ENCODE results near the gene EDEM3. TPM values are rescaled to one million over a fixed set of nuclear protein-coding genes. Genes with fewer than 3 reads are reported as not detected.

EDEM3 gene
- total RNA-seq, 4 donors from 2014 or later: 28.1 to 57.0 (median 42.7) TPM

DNA sequence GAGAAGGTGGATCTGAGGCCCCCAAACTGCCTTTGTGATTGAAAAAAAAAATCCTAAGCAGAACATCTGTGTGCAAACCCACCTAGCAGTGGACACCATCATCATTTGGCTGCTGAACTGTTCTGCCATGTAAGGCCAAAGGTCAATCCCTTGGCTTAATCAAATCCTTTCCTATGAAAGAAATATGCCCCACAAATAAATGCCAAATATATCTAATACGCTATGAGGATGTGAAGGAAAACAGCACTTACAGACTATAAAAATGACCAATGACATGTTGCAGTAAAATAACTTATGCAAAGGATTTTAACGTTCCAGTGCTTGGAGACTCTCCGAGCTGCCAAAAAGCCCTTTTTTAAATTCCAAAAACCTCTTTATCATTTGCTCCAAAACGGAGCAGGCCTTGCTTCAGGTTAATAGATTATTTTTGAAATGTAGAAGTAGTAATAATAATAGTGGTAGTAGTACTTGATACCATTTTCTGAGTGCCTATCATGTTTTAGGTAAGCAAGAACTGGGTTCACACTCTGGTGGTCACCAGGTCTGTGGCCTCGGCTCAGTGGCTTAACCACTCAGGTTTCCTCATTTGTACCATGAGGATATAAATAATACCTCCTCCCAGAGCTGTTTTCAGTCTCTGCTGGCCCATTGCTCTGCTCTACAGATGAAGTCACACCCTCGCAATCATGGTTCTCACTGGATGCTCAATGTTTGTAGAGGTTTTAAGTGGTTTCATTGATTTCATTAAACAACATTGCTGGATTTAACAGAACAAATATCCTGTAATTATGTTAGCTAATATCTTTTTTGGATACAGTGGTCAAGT, 47.9 kb upstream of the EDEM3 start:
- Histone ChIP-seq H3K27ac (peak overlapping the region in 1 of 4 donors; percentile 26), H3K4me1 (peaks cover 0 to 19% (median 3%) of the 10 kb centered on the region in 4 donors), H3K4me3 (no peak overlapping the region), H3K27me3 (no peaks in the 10 kb centered on the region), H3K9me3 (no peaks in the 10 kb centered on the region), H3K36me3 (peaks cover 0 to 2% (median 0%) of the 10 kb centered on the region in 4 donors)
- in situ Hi-C loops (cut with MboI; ENCODE audit: low pct_ligation_motif_present in 1 of 4, low pct_unique_long_range_greater_than_20kb in 1 of 4, low sequenced_read_pairs in 3 of 4) (loop anchor here (5.0 to 25.0 kb wide), 3 partner anchors 180 to 885 kb away; partner anchors contain the start of genes SWT1 (in 3 of the 4) and TRMT1L (in 3 of the 4)), intact Hi-C loops (cut with DNase I; ENCODE audit: low total_unique reads) (loop anchor here (10.0 kb wide), 1 partner anchor 372 kb away; no protein-coding TSS in a partner anchor)
- no peak for DNase-seq
- 78 to 92% methylated on average over 4 to 6 of the region's 6 CpGs for WGBS, 2 donors (ENCODE audit: low coverage in 1 of 2)
- TF ChIP-seq EP300 (IDR thresholded peaks at IDR 0.05; ENCODE audit: low read depth): no peak
- TF ChIP-seq, protein P1, sequence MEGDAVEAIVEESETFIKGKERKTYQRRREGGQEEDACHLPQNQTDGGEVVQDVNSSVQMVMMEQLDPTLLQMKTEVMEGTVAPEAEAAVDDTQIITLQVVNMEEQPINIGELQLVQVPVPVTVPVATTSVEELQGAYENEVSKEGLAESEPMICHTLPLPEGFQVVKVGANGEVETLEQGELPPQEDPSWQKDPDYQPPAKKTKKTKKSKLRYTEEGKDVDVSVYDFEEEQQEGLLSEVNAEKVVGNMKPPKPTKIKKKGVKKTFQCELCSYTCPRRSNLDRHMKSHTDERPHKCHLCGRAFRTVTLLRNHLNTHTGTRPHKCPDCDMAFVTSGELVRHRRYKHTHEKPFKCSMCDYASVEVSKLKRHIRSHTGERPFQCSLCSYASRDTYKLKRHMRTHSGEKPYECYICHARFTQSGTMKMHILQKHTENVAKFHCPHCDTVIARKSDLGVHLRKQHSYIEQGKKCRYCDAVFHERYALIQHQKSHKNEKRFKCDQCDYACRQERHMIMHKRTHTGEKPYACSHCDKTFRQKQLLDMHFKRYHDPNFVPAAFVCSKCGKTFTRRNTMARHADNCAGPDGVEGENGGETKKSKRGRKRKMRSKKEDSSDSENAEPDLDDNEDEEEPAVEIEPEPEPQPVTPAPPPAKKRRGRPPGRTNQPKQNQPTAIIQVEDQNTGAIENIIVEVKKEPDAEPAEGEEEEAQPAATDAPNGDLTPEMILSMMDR (IDR thresholded peaks at IDR 0.05): no peak
- TF ChIP-seq POLR2AphosphoS5 (IDR thresholded peaks at IDR 0.05): no peak
- TF ChIP-seq POLR2A (IDR thresholded peaks at IDR 0.05): no peak

DNA sequence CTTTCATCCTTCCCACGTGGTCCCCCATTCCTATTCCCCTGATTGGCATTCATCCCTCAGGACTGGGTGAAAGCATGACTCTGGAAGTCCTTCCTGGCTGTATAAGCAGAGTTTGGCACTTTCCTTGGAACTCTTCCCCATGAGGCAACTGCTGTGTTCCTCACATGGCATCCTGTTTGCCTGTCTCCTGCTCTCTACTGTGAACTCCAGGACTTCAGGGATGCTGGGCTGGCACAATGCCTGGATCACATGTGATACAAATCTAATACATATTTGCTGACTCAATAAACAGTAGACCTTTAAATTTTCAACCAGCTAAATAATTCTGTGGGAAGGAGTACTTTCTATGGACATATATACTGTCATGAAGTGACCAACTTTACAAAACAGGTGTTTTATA, 46.8 kb upstream of the EDEM3 start:
- in situ Hi-C loops (cut with MboI; ENCODE audit: low pct_ligation_motif_present in 1 of 4, low pct_unique_long_range_greater_than_20kb in 1 of 4, low sequenced_read_pairs in 3 of 4): loop anchor here (5.0 to 25.0 kb wide), 3 partner anchors 181 to 886 kb away; partner anchors contain the start of genes SWT1 (in 3 of the 4) and TRMT1L (in 3 of the 4)
- 57 to 80% methylated on average over 1 of the region's 1 CpG for WGBS, 2 donors (ENCODE audit: low coverage in 1 of 2)

DNA sequence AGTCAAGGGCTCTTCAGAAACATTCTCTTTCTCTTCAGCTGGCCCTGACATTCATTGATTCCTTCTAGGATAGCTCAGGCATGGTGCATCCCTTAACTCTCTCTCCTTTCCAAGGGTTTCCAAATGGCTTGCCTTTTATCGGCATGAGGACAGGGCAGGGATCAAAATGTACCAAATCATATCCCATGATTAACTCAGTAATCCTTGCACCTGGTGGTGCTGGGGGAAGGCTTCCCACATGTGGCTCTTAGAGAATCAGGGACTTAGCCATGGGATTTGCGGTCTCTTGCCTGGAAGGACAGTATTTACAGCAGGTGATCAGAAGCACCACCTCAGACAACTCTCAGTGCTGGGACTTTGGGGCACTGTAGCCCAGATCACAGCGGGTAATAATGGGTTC, 46.2 kb upstream of the EDEM3 start:
- no peak for DNase-seq
- Histone ChIP-seq H3K4me3 (no peak overlapping the region), H3K4me1 (peaks cover 0 to 15% (median 3%) of the 10 kb centered on the region in 4 donors), H3K27me3 (no peaks in the 10 kb centered on the region), H3K9me3 (no peaks in the 10 kb centered on the region), H3K36me3 (peaks cover 0 to 2% (median 0%) of the 10 kb centered on the region in 4 donors), H3K27ac (no peak overlapping the region)
- in situ Hi-C loops (cut with MboI; ENCODE audit: low pct_ligation_motif_present in 1 of 4, low pct_unique_long_range_greater_than_20kb in 1 of 4, low sequenced_read_pairs in 3 of 4) (loop anchor here (5.0 to 25.0 kb wide), 3 partner anchors 181 to 886 kb away; partner anchors contain the start of genes SWT1 (in 3 of the 4) and TRMT1L (in 3 of the 4)), intact Hi-C loops (cut with DNase I; ENCODE audit: low total_unique reads) (loop anchor here (10.0 kb wide), 1 partner anchor 374 kb away; no protein-coding TSS in a partner anchor)
- TF ChIP-seq POLR2A (IDR thresholded peaks at IDR 0.05) (no peak), EP300 (IDR thresholded peaks at IDR 0.05; ENCODE audit: low read depth) (no peak), POLR2AphosphoS5 (IDR thresholded peaks at IDR 0.05) (no peak)
- TF ChIP-seq, protein P1 (IDR thresholded peaks at IDR 0.05): no peak
- WGBS, 2 donors (ENCODE audit: low coverage in 1 of 2): 97% methylated on average over 3 of the region's 3 CpGs; no CpG with 5 or more reads in 1 of the 2 donors

More for the DNA sequence above, 46.8 kb upstream of the EDEM3 start:
- Histone ChIP-seq H3K27ac (no peak overlapping the region), H3K27me3 (no peaks in the 10 kb centered on the region), H3K9me3 (no peaks in the 10 kb centered on the region), H3K4me3 (no peak overlapping the region), H3K4me1 (peaks cover 0 to 19% (median 3%) of the 10 kb centered on the region in 4 donors), H3K36me3 (peaks cover 0 to 2% (median 0%) of the 10 kb centered on the region in 4 donors)
- intact Hi-C loops (cut with DNase I; ENCODE audit: low total_unique reads): loop anchor here (10.0 kb wide), 1 partner anchor 373 kb away; no protein-coding TSS in a partner anchor
- TF ChIP-seq POLR2AphosphoS5 (IDR thresholded peaks at IDR 0.05) (no peak), EP300 (IDR thresholded peaks at IDR 0.05; ENCODE audit: low read depth) (no peak), POLR2A (IDR thresholded peaks at IDR 0.05) (no peak)
- TF ChIP-seq, protein P1 (IDR thresholded peaks at IDR 0.05): no peak
- no peak for DNase-seq

DNA sequence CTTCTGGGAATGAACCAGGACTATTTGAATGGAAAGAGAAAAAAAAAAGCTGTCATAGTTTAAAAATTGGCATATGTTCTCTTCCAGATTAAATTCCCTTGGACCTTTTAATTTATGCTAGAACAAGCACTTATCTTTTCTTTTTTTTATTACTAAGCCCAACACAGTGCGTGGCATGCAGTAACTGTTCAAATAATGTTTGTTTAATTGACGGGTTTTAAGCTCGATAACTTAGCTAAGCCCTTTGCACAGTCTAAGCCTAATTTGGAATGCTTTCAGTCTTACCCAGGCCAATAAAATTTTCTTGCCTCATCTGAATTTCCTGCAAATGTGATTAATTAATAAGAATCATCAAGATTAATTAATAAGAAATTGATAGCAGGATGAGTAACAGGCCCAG, 39.3 kb upstream of the EDEM3 start:
- TF ChIP-seq EP300 (IDR thresholded peaks at IDR 0.05; ENCODE audit: low read depth) (no peak), POLR2AphosphoS5 (IDR thresholded peaks at IDR 0.05) (no peak), POLR2A (IDR thresholded peaks at IDR 0.05) (no peak)
- TF ChIP-seq, protein P1 (IDR thresholded peaks at IDR 0.05): no peak
- DNase-seq: no peak
- intact Hi-C loops (cut with DNase I; ENCODE audit: low total_unique reads) (no loop called here), in situ Hi-C loops (cut with MboI; ENCODE audit: low pct_ligation_motif_present in 1 of 4, low pct_unique_long_range_greater_than_20kb in 1 of 4, low sequenced_read_pairs in 3 of 4) (loop anchor here in 1 of 4 donors (25.0 kb wide), 1 partner anchor 368 kb away; the partner anchor contains the start of genes SWT1 and TRMT1L)
- no peaks in the 10 kb centered on the region for H3K9me3 ChIP-seq
- peaks cover 16 to 39% (median 27%) of the 10 kb centered on the region in 4 donors for H3K4me1 ChIP-seq
- peaks cover 0 to 2% (median 0%) of the 10 kb centered on the region in 4 donors for H3K36me3 ChIP-seq
- no peak overlapping the region for H3K27ac ChIP-seq
- no peaks in the 10 kb centered on the region for H3K27me3 ChIP-seq
- H3K4me3 ChIP-seq: no peak overlapping the region
- 46 to 59% methylated on average over 3 of the region's 3 CpGs for WGBS, 2 donors (ENCODE audit: low coverage in 1 of 2)

All from transverse colon (tissue), 4 donors.